Measurements from ENCODE around the gene PNPLA3.
A peak's percentile ranks its signal among the peaks of the same experiment; 100 is the strongest.
"Not testable (repeated sequence)": the region's sequence is repeated elsewhere in the genome, so short reads cannot be mapped to it uniquely, and the experiment has no call there.

The PNPLA3 gene

DNA sequence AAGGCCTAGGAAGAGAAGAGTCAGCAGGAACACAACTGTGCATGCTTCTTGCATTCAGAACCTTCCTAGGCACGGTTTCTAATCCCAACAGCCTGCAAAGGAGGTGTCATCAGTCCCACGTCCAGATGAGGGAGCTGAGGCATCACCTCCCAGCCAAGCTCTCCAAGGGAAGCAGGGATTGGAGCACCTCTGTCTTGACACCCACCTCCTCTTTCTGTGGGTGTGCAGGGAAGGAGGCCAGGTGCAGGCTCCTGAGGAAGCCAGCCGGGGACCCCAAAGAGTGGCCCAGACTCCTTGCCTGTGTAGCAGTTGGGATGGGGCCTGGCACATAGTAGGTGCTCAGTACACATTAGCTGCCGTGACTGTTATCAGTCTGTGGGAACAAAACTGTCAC, 33.7 kb upstream of the PNPLA3 start:
- no peak for DNase-seq (ENCODE audit: low read depth in 2 of 2)

DNA sequence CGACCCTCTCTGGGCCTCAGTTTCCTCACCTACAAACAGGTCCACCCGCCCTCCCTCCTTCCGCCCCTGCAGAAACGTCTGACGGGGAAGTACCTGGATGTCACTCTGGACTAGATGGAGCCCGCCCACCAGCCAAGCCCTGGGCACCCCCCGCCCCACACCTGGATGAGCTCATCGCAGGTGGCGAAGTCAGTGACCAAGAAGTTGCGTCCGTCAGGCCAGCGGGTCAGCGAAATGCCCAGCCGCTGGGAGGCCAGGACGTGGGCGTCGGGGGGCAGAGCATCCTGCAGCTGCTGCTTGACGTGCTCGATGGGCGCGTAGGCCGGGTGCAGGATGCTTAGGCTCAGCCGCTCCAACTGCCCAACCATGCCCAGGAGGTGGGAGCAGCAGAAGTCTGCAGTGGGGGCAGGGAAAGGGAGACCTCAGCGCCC, 32.7 kb upstream of the PNPLA3 start:
- no peak for DNase-seq (ENCODE audit: low read depth in 2 of 2)

- DNase-seq (ENCODE audit: low read depth in 2 of 2), result peak in 1 of 2 experiments; percentile 29
These were observed 32.0 kb upstream of the PNPLA3 start, which contains the start of gene PNPLA5 for GRCh38 chr22:43891360-43892182. Gene PNPLA5, minus strand, starts transcription at chr22:43892013. Its CDS starts 133 bp downstream, at chr22:43891880.

DNA sequence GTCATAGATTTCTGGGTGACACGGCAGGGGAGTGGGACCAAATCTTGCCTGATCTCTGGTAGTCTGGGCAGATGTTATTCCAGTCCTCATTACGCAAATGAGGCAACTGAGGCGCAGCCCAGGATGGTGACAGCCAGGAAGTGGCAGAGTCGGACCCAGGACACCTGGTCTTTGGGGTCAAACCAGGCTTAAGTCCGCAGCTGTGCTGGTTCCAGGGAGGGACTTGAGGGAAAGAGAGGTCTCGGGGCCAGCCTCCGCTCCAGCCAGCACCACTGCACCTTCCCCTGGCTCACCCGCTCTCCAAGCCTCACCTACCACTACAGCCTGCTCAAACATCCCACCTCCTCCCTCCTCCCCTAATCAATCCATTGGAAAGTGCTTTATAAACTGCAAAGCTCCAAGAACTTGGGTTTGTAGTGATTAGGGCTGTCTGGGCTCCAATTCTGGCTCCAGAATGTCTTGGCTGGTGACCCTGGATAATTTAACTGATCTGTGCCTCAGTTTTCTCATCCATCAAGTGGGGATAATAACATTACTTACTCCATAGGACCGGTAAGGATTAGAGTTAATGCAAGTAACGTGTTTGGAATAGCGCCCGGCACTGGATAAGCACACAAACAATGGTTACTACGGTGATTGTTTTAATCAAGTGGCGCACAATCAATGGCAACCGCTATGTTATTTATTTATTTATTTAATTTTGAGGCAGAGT, 31.3 kb upstream of the PNPLA3 start:
- no peak for DNase-seq (ENCODE audit: low read depth in 2 of 2)

DNA sequence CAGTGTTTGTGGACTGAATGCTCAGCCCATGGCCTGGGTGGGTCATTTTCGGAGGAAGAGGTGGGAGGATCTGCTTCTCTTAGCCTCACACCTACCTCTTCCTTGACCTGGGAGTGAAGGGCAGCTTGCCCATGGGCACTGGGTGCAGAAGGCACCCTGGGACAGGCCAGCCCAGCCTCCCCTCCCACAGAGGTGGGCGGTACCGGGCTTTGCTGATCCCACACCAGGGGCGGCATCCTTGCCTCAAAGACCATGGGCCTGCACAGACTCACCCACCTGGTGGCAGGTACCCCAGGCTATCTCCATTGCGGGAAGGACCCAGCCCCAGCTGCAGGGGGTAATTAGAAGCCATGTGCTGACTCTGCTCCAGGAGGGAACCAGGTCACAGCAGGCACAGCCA, 30.3 kb upstream of the PNPLA3 start:
- no peak for DNase-seq (ENCODE audit: low read depth in 2 of 2)

DNA sequence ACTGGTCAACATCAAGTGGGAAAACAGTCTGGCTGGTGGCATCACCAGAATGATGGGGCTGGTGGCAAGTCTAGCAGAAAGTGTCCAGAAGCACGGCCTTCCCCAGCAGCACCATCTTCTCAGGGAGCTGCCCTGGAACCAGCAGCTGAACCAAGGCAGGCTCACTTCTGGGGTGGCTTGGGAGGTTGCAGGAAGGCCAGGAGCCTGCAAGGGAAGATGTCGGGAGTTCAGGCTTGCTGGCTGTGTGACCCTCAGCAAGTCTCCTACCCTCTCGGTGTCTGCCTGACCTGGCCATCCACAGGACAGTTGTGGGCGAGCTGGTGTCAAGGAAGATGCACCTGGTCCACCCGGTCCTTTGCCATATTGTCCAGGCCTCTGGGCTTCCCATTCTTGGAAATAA, 29.5 kb upstream of the PNPLA3 start:
- no peak for DNase-seq (ENCODE audit: low read depth in 2 of 2)

DNA sequence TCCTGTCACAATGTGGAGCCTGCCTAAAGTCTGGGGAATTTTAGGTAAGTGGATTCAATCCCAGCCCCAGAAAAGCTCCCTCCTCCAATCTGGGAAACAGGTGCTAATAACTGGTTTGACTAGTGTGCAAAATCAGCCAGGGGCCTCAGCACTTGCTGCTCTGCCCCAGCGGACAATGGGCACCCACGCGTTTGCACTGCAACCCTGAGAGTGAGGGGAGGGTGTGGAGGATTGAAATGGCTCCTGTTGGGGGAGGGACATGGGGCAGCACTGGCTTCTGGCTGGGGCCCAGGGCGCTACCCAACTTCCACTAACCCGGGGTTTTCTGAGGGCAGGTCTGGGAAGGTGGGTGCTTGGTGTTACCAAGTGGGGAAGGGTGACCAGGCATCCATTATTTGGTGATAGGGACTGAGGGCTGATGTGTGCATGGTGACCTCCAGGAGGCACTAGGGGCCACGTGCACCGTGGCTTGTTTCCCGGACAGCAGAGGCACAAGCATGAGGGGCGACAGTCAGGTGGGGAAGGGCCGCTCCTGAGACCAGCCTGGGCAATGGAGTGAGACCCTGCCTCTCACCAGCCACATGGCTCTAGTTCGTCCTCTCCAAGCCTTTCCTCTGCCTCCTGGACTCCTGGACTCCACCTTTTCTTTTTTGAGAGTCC, 27.5 kb upstream of the PNPLA3 start:
- no peak for DNase-seq (ENCODE audit: low read depth in 2 of 2)

DNA sequence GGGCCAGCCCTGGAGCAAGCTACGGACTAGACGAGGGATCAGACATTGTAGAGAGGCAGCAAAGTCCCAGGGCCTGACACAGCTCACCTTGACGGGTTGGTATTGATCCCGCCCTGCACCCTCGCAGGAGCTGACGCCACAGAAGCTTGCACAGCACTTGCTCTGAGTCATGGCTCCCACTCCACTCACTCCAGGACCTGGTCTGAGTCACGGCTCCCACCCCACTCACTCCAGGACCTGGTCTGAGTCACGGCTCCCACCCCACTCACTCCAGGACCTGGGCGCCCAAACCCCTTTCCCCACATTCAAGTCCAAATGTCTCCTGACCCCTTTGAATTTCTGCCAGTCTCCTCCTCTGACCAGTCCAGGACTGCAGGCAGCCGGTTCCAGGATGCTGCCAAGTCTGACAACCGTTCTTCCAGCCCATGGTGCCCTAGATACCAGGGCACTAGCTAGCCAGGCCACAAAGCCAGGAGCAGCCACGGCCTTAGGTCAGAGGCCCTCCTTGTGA, 25.8 kb upstream of the PNPLA3 start:
- no peak for DNase-seq (ENCODE audit: low read depth in 2 of 2)

- no peak for DNase-seq (ENCODE audit: low read depth in 2 of 2)
These were observed 23.4 kb upstream of the PNPLA3 start for GRCh38 chr22:43900206-43900605.

DNA sequence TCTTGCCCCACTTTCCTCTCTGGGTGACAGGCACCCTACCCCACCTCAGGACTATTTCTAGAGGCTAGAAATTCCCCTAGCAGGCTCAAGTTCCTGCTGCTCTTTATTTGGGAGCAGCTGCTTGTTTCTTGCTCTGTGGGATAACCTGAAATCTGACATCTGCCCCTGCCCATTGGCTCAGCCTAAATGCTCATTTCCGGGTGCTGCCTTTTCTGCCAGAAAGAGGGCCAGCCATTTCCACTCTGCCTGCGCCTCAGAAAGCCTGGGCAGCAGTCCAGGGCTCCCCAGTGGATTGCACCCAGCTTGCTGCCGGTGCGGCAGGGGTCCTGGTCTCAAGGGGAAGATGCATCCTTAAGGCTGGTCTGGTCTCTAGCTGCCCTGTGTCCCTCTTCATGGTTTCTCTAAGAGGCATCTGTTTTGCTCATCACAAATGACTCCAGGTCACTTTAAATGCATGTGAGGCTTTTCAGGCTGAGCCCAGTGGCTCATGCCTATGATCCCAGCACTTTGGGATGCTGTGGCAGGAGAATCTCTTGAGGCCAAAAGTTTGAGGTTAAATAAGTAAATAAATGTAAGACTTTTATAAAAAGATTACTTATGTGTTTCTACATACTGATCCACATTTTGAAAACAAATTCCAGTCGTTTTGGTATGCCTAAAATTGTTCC, 21.5 kb upstream of the PNPLA3 start:
- DNase-seq (ENCODE audit: low read depth in 2 of 2), result no peak

GRCh38 chr22:43903033-43903432, 20.6 kb upstream of the PNPLA3 start:
- DNase-seq (ENCODE audit: low read depth in 2 of 2), result not testable (repeated sequence)

DNA sequence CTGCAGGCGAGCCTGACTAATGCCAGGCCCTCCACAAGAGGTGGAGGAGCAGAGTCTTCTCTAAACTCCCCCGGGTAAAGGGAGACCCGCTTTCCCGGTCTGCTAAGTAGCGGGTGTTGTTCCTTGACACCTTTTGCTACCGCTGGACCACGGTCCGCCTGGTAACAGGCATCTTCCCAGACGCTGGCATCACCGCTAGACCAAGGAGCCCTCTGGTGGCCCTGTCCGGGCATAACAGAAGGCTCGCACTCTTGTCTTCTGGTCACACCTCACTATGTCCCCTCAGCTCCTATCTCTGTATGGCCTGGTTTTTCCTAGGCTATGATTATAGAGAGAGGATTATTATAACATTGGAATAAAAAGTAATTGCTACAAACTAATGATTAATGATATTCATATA, 19.2 kb upstream of the PNPLA3 start:
- peak in 1 of 2 experiments; percentile 24 for DNase-seq (ENCODE audit: low read depth in 2 of 2)

- no peak for DNase-seq (ENCODE audit: low read depth in 2 of 2)
These were observed 17.9 kb upstream of the PNPLA3 start for GRCh38 chr22:43905681-43906080.

GRCh38 chr22:43909708-43910107, 13.9 kb upstream of the PNPLA3 start:
- no peak for DNase-seq (ENCODE audit: low read depth in 2 of 2)

DNA sequence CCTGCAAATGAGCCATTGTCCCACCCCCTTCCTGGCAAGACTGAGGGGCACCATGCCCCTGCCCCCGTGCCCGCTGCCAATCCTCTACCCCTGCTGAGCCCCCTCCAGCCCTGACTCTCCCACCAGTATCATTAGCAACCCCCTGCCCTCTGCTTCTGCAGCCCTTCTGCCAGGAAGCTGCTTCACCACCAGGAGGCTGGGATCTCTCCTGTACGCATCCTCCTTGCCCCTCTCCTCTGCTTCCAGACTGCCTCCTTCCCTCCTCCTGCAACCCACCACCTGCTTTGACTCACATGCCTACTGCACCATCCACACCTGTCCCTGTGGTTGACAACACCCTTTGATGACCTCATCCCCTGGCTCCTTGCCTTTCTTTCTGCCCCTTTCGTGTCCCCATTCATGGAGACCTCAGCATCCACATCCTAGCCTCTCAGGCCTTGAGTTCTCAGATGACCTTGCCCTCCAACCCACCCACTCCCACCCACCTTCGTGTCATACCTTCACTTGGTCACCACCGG, 13.4 kb upstream of the PNPLA3 start:
- DNase-seq (ENCODE audit: low read depth in 2 of 2), result no peak

- no peak for DNase-seq (ENCODE audit: low read depth in 2 of 2)
These were observed 12.3 kb upstream of the PNPLA3 start for GRCh38 chr22:43911351-43911750.

DNA sequence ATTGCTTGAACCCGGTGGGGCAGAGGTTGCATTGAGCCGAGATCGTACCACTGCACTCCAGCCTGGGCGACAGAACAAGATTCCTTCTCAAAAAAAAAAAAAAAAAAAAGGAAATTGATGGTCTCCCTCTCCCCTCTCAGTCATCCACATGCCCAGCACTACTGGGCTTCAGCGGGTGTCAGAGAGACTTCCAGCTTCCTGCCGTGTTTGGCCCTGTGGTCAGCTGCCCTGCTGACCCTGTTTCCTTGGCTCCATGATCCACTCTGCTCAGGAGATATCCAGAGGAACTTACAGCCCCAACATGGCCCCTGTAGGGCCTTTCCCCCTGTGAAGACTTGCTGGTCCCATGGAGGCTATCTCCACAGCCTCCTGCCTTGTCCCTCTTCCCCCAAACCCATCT, 6.1 kb upstream of the PNPLA3 start:
- DNase-seq (ENCODE audit: low read depth in 2 of 2), result no peak

DNA sequence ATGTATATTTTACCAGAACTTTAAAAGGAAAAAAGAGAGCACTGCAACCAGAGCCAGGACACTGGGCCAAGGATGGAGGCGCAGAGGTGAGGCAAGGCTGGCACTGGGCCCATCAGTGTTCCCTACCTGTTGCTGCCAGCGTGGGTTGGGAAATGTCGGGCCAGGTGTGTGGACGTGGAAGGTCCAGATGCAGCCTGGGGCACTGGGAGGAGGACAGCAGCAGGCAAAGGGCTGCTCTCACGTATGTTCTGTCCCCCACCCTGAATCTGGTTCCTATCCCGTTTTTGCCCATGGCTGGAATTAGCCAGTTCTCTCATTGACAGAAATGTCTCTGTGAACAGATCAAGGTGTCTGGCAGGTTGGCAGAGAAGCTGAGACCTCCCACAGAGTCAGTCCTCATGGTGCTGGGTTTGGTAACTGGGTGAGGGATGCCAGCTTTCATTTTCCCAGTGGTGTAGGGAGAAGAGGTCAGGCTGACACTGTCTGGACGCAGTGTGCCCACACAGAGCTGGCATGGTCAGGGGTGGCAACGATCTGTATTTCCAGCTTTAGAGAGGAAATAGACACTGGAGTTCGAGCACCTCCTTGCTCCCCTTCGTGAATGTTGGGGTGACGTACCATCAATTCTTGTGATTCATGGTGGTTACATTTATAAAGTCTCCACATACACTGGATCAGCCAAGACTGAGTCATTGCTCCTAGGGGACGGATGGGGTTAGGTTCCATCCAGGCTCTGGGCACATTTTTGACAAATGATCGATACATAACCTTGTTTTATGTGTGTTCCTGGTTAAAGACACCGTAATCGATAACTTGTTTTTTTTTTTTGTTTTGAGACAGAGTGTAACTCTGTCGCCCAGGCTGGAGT, 4.3 kb upstream of the PNPLA3 start:
- DNase-seq (ENCODE audit: low read depth in 2 of 2), result no peak

DNA sequence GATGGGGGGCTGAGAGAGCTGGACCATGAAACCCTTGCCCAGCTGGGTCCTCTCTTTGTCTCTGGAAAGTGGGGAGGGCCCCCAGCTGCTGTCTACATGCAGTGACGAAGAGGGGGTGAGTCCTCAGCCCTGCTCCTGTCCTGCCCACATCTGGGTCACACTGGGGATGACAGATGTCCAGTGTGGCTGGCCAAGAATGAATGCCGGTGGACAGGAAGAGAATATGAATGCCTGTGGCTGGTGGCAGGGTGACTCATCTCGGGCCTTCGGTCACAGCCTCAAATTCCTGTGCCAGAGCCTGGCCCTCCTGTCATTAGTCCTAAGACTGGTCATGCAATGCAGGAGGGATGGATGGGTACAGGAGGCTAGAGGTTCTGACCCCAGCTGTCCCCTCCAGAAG, 2.2 kb upstream of the PNPLA3 start:
- no peak for DNase-seq (ENCODE audit: low read depth in 2 of 2)

GRCh38 chr22:43922123-43922522, 1.5 kb upstream of the PNPLA3 start:
- DNase-seq (ENCODE audit: low read depth in 2 of 2), result no peak

DNA sequence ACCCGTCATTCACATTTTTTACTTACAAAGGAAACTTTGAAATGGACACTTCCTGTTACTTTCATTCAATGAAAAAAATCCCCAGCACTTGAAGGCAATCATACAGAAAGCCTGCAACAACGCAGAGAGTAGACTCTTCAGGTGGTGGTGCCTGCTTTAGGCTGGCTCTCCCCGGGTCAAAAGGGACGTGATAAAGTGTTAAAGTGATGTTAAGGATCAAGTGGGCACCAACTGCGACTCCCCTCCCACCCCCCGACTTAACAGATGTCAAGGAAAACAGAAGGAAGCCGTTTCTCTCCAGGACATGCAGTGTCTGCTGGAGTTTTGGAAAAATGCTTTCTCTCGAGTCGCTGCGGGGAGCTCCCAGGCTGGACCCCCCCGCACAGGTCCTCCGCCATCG, 414 bp upstream of the PNPLA3 start:
- DNase-seq (ENCODE audit: low read depth in 2 of 2), result no peak
